Bronchial epithelial cell (primary cell): ENCODE measurements around the gene LEMD1. TPM values are rescaled to one million over a fixed set of nuclear protein-coding genes. Genes with fewer than 3 reads are reported as not detected.

Source experiments
- DNase-seq: peaks from one replicate; pipeline ENCODE4 v3.0.0-alpha.2; 2010; ENCODE audit warnings: low read depth
- FAIRE-seq: peaks from 2 replicates; lab custom pipeline; 2011; peaks lifted over from hg19 to GRCh38; lab: Jason Lieb, UNC
- H3K27me3 ChIP-seq: 2 replicates; pipeline ENCODE4 v1.5.1; 2011; ENCODE audit warnings: low read length; ENCODE audit not compliant: control insufficient read depth, insufficient read depth
- H3K36me3 ChIP-seq: 2 replicates; pipeline ENCODE4 v1.5.1; 2011; ENCODE audit warnings: low read length; ENCODE audit not compliant: control insufficient read depth, insufficient read depth
- H3K4me3 ChIP-seq: 2 replicates; pipeline ENCODE4 v1.5.1; 2011; ENCODE audit warnings: mild to moderate bottlenecking, low read depth, low read length, control low read depth
- CTCF ChIP-seq: IDR thresholded peaks from 2 replicates; pipeline ENCODE4 v1.5.1; 2011; ENCODE audit warnings: mild to moderate bottlenecking, moderate library complexity, low read length, control low read depth, inconsistent platforms; ENCODE audit not compliant: insufficient read depth, severe bottlenecking
- total RNA-seq: library from RNA; depleted of rRNA; stranded (reverse); fragments of >200 nt; gene quantifications from 2 replicates; pipeline ENCODE4 v1.2.1, GENCODE V29; 2014

LEMD1 gene
- total RNA-seq, 1 donor from 2014 or later: 2.1 TPM

- Histone ChIP-seq H3K36me3 (no peaks in the 10 kb centered on the region), H3K4me3 (no peak overlapping the region), H3K27me3 (peaks cover 43% of the 10 kb centered on the region)
- no peak for DNase-seq
- FAIRE-seq: no peak
- TF ChIP-seq CTCF: no peak
Observed at GRCh38 chr1:205456868-205457745, 35.3 kb upstream of the LEMD1 start.

- Histone ChIP-seq H3K27me3 (peaks cover 44% of the 10 kb centered on the region), H3K36me3 (no peaks in the 10 kb centered on the region), H3K4me3 (no peak overlapping the region)
- no peak for TF ChIP-seq CTCF
- FAIRE-seq: no peak
- no peak for DNase-seq
Observed at GRCh38 chr1:205456383-205456867, 34.6 kb upstream of the LEMD1 start.

- H3K27me3 ChIP-seq: peaks cover 41% of the 10 kb centered on the region
- no peak for FAIRE-seq
- H3K36me3 ChIP-seq: no peaks in the 10 kb centered on the region
- H3K4me3 ChIP-seq: no peak within 1 kb of the TSS
- DNase-seq: no peak
- TF ChIP-seq CTCF: no peak
Observed at GRCh38 chr1:205455581-205456382, 33.9 kb upstream of the LEMD1 start, which contains the start of gene BLACAT1. TSS of gene BLACAT1 (minus strand) at chr1:205456045.

- FAIRE-seq (no peak), DNase-seq (no peak)
- H3K27me3 ChIP-seq: peaks cover 41% of the 10 kb centered on the region
- no peak for TF ChIP-seq CTCF
- no peak overlapping the region for H3K4me3 ChIP-seq
- no peaks in the 10 kb centered on the region for H3K36me3 ChIP-seq
Observed at GRCh38 chr1:205454903-205455335, 33.1 kb upstream of the LEMD1 start.

GRCh38 chr1:205453466-205453865 is 31.6 kb upstream of the LEMD1 start:
- no peak for FAIRE-seq
- TF ChIP-seq CTCF: no peak
- peaks cover 41% of the 10 kb centered on the region for H3K27me3 ChIP-seq

More at GRCh38 chr1:205453466-205453865, 31.6 kb upstream of the LEMD1 start:
- H3K4me3 ChIP-seq: no peak overlapping the region
- DNase-seq: no peak
- H3K36me3 ChIP-seq: no peaks in the 10 kb centered on the region
